ENCODE data around the gene CPAMD8.
"Not testable (repeated sequence)": the region's sequence is repeated elsewhere in the genome, so short reads cannot be mapped to it uniquely, and the experiment has no call there.

The CPAMD8 gene

GRCh38 chr19:17037966-17038500 is 11.4 kb upstream of the CPAMD8 start:
- no peak for DNase-seq

- no peak for DNase-seq
Measured at GRCh38 chr19:17037184-17037583, 10.6 kb upstream of the CPAMD8 start.

GRCh38 chr19:17036640-17037039 is 10.0 kb upstream of the CPAMD8 start:
- no peak for DNase-seq

GRCh38 chr19:17035842-17036424 is 9.3 kb upstream of the CPAMD8 start:
- no peak for DNase-seq

- no peak for DNase-seq
Measured at GRCh38 chr19:17031741-17032140, 5.1 kb upstream of the CPAMD8 start.

- DNase-seq: no peak
Measured at GRCh38 chr19:17027535-17027975, 945 bp upstream of the CPAMD8 start.

- no peak for DNase-seq
Measured at GRCh38 chr19:17025991-17026658, 485 bp downstream of the CPAMD8 start.

GRCh38 chr19:17025361-17025760 is 1.2 kb downstream of the CPAMD8 start:
- no peak for DNase-seq

GRCh38 chr19:17024941-17025340 is 1.7 kb downstream of the CPAMD8 start:
- not testable (repeated sequence) for DNase-seq

- DNase-seq: no peak
Measured at GRCh38 chr19:17023805-17024204, 2.8 kb downstream of the CPAMD8 start.

GRCh38 chr19:17022738-17023137 is 3.9 kb downstream of the CPAMD8 start:
- no peak for DNase-seq

GRCh38 chr19:17021793-17022590 is 4.6 kb downstream of the CPAMD8 start:
- no peak for DNase-seq

GRCh38 chr19:17021328-17021727 is 5.3 kb downstream of the CPAMD8 start:
- DNase-seq: no peak

GRCh38 chr19:17020823-17021222 is 5.8 kb downstream of the CPAMD8 start:
- DNase-seq: no peak

- DNase-seq: no peak
Measured at GRCh38 chr19:17020385-17020784, 6.2 kb downstream of the CPAMD8 start.

- DNase-seq: not testable (repeated sequence)
Measured at GRCh38 chr19:17014212-17014861, 12.3 kb downstream of the CPAMD8 start.

GRCh38 chr19:17011485-17011884 is 15.1 kb downstream of the CPAMD8 start:
- DNase-seq: no peak

- no peak for DNase-seq
Measured at GRCh38 chr19:17006579-17006978, 20.0 kb downstream of the CPAMD8 start.

- DNase-seq: no peak
Measured at GRCh38 chr19:17005000-17005399, 21.6 kb downstream of the CPAMD8 start.

GRCh38 chr19:17004386-17004785 is 22.2 kb downstream of the CPAMD8 start:
- no peak for DNase-seq

GRCh38 chr19:17002455-17002854 is 24.2 kb downstream of the CPAMD8 start:
- DNase-seq: no peak

- peak; percentile 30 for DNase-seq
Measured at GRCh38 chr19:17001603-17002183, 24.9 kb downstream of the CPAMD8 start.

Data from activated CD4-positive, alpha-beta T cell treated with anti-CD3 and anti-CD28 coated beads, Interleukin-2, amount 50 U/mL, for 16 hours (primary cell).